Ishikawa (cell line): ENCODE measurements around the gene OTOR.

Source experiments
- CEBPB ChIP-seq: IDR thresholded peaks from 2 replicates; pipeline ENCODE4 v1.6.1; 2012
- CREB1 ChIP-seq: IDR thresholded peaks from 2 replicates; pipeline ENCODE4 v1.6.1; 2012; ENCODE audit warnings: low read depth
- EGR1 ChIP-seq: IDR thresholded peaks from 2 replicates; pipeline ENCODE4 v1.6.1; 2012
- EP300 ChIP-seq: IDR thresholded peaks from 2 replicates; pipeline ENCODE4 v1.6.1; 2012; ENCODE audit warnings: borderline replicate concordance
- FOXM1 ChIP-seq: IDR thresholded peaks from 2 replicates; pipeline ENCODE4 v1.6.1; 2012; ENCODE audit warnings: low read depth, borderline replicate concordance
- NFIC ChIP-seq: IDR thresholded peaks from 2 replicates; pipeline ENCODE4 v1.6.1; 2012
- RAD21 ChIP-seq: IDR thresholded peaks from 2 replicates; pipeline ENCODE4 v1.6.1; 2012; ENCODE audit warnings: low read depth
- TAF1 ChIP-seq: IDR thresholded peaks from 2 replicates; pipeline ENCODE4 v1.6.1; 2012; ENCODE audit warnings: low read depth, mild to moderate bottlenecking
- TCF12 ChIP-seq: IDR thresholded peaks from 2 replicates; pipeline ENCODE4 v1.6.1; 2012; ENCODE audit warnings: low read depth
- TEAD4 ChIP-seq: IDR thresholded peaks from 2 replicates; pipeline ENCODE4 v1.6.1; 2012
- USF1 ChIP-seq: IDR thresholded peaks from 2 replicates; pipeline ENCODE4 v1.6.1; 2012
- YY1 ChIP-seq: IDR thresholded peaks from 2 replicates; pipeline ENCODE4 v1.6.1; 2012; ENCODE audit warnings: low read depth
- ZBTB7A ChIP-seq: IDR thresholded peaks from 2 replicates; pipeline ENCODE4 v1.6.1; 2012; ENCODE audit warnings: low read depth
- TF ChIP-seq, protein P1 (sequence below): IDR thresholded peaks from 2 replicates; pipeline ENCODE4 v1.6.1; 2012; ENCODE audit warnings: low read depth, mild to moderate bottlenecking
- TF ChIP-seq, protein P2 (sequence below): IDR thresholded peaks from 2 replicates; pipeline ENCODE4 v1.6.1; 2012

OTOR gene

DNA sequence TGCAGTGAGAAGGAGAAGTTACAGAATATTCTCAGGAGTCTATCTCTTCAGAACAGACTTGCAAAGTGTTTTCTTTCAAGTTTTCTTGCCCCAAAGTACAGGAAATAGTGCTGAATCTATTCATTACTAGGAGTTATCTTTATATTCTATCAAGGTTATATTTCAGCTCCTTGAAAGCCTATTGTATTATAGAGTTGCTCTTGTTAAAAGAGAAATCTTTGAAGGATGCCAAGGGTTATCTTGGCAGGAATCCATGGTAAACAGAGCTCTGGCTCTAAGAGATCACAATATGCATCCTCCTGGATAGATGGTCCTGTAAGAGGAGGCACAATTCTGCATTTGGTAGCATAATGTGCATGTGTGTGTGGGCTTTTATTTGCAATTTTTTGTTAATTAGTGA lies 39.6 kb upstream of the OTOR start:
- TF ChIP-seq USF1 (no peak), YY1 (no peak), TEAD4 (no peak), ZBTB7A (no peak), EGR1 (no peak), TCF12 (no peak), CEBPB (no peak), NFIC (no peak), CREB1 (no peak), TAF1 (no peak), FOXM1 (no peak), EP300 (no peak), RAD21 (no peak)
- TF ChIP-seq, protein P1, sequence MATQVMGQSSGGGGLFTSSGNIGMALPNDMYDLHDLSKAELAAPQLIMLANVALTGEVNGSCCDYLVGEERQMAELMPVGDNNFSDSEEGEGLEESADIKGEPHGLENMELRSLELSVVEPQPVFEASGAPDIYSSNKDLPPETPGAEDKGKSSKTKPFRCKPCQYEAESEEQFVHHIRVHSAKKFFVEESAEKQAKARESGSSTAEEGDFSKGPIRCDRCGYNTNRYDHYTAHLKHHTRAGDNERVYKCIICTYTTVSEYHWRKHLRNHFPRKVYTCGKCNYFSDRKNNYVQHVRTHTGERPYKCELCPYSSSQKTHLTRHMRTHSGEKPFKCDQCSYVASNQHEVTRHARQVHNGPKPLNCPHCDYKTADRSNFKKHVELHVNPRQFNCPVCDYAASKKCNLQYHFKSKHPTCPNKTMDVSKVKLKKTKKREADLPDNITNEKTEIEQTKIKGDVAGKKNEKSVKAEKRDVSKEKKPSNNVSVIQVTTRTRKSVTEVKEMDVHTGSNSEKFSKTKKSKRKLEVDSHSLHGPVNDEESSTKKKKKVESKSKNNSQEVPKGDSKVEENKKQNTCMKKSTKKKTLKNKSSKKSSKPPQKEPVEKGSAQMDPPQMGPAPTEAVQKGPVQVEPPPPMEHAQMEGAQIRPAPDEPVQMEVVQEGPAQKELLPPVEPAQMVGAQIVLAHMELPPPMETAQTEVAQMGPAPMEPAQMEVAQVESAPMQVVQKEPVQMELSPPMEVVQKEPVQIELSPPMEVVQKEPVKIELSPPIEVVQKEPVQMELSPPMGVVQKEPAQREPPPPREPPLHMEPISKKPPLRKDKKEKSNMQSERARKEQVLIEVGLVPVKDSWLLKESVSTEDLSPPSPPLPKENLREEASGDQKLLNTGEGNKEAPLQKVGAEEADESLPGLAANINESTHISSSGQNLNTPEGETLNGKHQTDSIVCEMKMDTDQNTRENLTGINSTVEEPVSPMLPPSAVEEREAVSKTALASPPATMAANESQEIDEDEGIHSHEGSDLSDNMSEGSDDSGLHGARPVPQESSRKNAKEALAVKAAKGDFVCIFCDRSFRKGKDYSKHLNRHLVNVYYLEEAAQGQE = no peak
- TF ChIP-seq, protein P2, sequence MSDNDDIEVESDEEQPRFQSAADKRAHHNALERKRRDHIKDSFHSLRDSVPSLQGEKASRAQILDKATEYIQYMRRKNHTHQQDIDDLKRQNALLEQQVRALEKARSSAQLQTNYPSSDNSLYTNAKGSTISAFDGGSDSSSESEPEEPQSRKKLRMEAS = no peak

DNA sequence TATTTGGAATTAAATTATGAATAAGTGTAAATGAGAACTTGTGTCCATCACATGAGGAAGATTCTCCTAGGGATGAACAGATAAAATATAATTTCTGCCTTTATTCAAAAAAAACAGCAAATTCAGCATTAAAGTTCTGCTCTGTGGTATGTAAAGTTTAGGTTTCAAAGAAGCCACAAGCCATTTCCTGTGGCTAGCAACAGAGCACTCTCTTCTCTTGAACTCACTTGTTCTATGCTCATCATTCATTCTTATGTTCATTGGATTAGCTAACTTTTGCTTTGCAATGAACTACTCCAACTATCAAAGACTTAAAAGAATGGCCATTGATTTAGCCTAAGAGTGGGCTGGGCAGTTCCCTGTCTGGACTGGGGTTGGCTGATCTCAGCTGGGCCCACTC lies 39.1 kb upstream of the OTOR start:
- TF ChIP-seq CEBPB (no peak), TAF1 (no peak), YY1 (no peak), NFIC (no peak), CREB1 (no peak)

- TF ChIP-seq TEAD4 (no peak), CREB1 (no peak), TAF1 (no peak)
- TF ChIP-seq, protein P2 = no peak
Measured at GRCh38 chr20:16710781-16711180, 37.4 kb upstream of the OTOR start.

DNA sequence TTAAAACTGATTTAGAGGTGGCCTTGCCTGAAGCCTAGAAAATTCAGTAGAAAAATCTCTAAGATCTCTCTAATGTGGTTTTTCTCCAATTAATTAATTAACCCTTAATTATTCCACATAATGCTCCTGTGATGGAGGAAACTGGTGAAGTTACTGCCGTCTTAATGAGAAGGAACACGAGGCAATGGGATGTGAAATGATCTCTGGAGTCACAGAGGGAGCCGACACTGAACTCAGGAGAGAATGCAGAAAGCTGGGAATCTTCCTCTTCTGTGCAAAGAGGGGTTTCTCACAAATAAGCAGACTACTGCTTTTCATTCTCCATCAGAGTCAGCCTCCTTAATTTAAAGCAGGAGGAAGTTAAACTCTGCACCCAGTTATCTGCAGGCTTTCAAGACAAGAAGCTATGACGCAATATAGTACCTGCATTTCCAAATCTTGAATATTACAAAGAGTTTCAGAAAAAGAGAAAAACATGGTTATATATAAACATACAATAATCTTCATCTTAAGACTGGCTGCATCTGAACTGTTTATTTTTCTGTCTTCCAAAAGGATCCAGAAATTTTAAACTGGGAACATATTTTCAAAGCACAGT lies 36.4 kb upstream of the OTOR start:
- peak; percentile 58; the same call in 1 of the 2 replicates for TF ChIP-seq CEBPB
- TF ChIP-seq RAD21 = no peak

DNA sequence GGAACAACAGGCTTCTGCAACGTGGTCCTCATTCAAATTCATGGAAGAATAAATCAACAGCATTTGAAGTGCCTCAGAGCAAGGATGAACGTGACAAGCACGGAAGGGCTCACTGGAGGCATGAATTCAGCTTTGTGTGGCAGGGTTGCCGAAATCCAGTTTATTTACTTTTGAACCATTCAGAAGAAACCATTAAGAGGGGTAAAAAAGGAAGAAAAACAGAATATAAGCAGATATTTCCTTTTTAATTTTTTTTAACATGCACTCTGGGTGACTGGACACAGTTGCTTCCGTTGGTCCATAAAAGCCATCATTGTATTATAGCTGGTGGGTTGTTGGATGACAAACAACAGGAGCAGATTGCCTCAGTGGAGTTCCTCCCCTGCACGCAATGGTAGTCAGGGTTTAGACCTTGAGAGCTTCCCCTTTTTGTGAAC lies 35.6 kb upstream of the OTOR start:
- TF ChIP-seq FOXM1 (no peak), CEBPB (no peak), NFIC (no peak), CREB1 (no peak), TEAD4 (no peak), TCF12 (no peak), RAD21 (no peak), YY1 (no peak), EGR1 (no peak), TAF1 (no peak), USF1 (no peak)
- TF ChIP-seq, protein P1 = no peak
- TF ChIP-seq, protein P2 = no peak

- TF ChIP-seq CREB1 = no peak
- TF ChIP-seq, protein P1 = no peak
- TF ChIP-seq, protein P2 = no peak
- TF ChIP-seq NFIC = no peak
- no peak for TF ChIP-seq USF1
- no peak for TF ChIP-seq RAD21
- TF ChIP-seq EGR1 = no peak
- no peak for TF ChIP-seq TEAD4
- no peak for TF ChIP-seq FOXM1
- TF ChIP-seq EP300 = no peak
- no peak for TF ChIP-seq CEBPB
- TF ChIP-seq ZBTB7A = no peak
- no peak for TF ChIP-seq TCF12
Measured at GRCh38 chr20:16713066-16713465, 35.1 kb upstream of the OTOR start.
